ENCODE results near the gene AUTS2. TPM values are rescaled to one million over a fixed set of nuclear protein-coding genes. Genes with fewer than 3 reads are reported as not detected.

Gene AUTS2
- total and polyA plus RNA-seq, 9 of the 15 experiments (the other 6 are each of a cell fraction or from before 2014, with no cell fraction given): 0.58 TPM; not detected in 8

GRCh38 chr7:70695795-70696083 lies 1097.5 kb downstream of the AUTS2 start:
- CTCF ChIA-PET (ENCODE audit: low intra/inter-chr PET ratio): no interaction called here
- in situ Hi-C loops (cut with MboI): no loop called here
- H3K79me2 ChIP-seq (ENCODE audit: control insufficient read depth, insufficient read depth, low read length): no peaks in the 10 kb centered on the region

More at GRCh38 chr7:70695795-70696083, 1097.5 kb downstream of the AUTS2 start:
- no peak overlapping the region for H3K4me2 ChIP-seq (ENCODE audit: insufficient read depth, low read length)
- TF ChIP-seq ZNF124 (CRISPR knock-in tag; IDR thresholded peaks at IDR 0.05) (no peak), ATF7 (IDR thresholded peaks at IDR 0.05) (no peak), MLX (CRISPR knock-in tag; conservative IDR thresholded peaks at IDR 0.05) (no peak), ZNF780A (CRISPR knock-in tag; IDR thresholded peaks at IDR 0.05) (no peak), ZNF431 (CRISPR knock-in tag; IDR thresholded peaks at IDR 0.05) (no peak), ZNF175 (CRISPR knock-in tag; IDR thresholded peaks at IDR 0.05; ENCODE audit: low read depth) (no peak), ZNF121 (CRISPR knock-in tag; conservative IDR thresholded peaks at IDR 0.05) (no peak), ZNF696 (CRISPR knock-in tag; conservative IDR thresholded peaks at IDR 0.05) (no peak), SIN3A (IDR thresholded peaks at IDR 0.05; ENCODE audit: borderline replicate concordance in 2 of 2, control insufficient read depth in 1 of 2, low read depth in 2 of 2, low read length in 2 of 2) (no peak), KAT7 (CRISPR knock-in tag; IDR thresholded peaks at IDR 0.05; ENCODE audit: borderline replicate concordance) (no peak), ARID1B (IDR thresholded peaks at IDR 0.05) (no peak), SMC3 (conservative IDR thresholded peaks at IDR 0.05; ENCODE audit: insufficient read depth, low read depth, low read length) (no peak)
- H3K27me3 ChIP-seq (ENCODE audit: control insufficient read depth in 2 of 2, insufficient read depth in 2 of 2, low read length in 2 of 2): peaks cover 4 to 5% of the 10 kb centered on the region in 2 experiments; a peak in 2 of 5 replicates
- no peak overlapping the region for H3K9ac ChIP-seq (ENCODE audit: insufficient read depth in 1 of 2, low read depth in 2 of 2, low read length in 2 of 2)
- intact Hi-C loops (cut with micrococcal nuclease): loop anchor here (5.0 to 10.0 kb wide), 2 partner anchors 113 to 501 kb away; no protein-coding TSS in a partner anchor
- no peak overlapping the region for H2AFZ ChIP-seq (ENCODE audit: low read depth, low read length)
- WGBS (ENCODE audit: insufficient coverage, low coverage, missing lambda C conversion rate): 1% methylated on average over 9 of the region's 9 CpGs
- H3K36me3 ChIP-seq (ENCODE audit: control insufficient read depth, insufficient read depth, low read length): no peaks in the 10 kb centered on the region
- DNase-seq (ENCODE audit: extremely low read depth in 1 of 4, low spot score in 3 of 4) (no peak), FAIRE-seq (no peak), ATAC-seq (no peak)
- H3K4me1 ChIP-seq (replicated peaks in 1 of 2; ENCODE audit: control insufficient read depth in 2 of 2, insufficient read depth in 2 of 2, low read length in 2 of 2): peaks cover 0 to 6% of the 10 kb centered on the region in 2 experiments; a peak in 1 of 5 replicates
- POLR2A ChIA-PET: no interaction called here
- no peaks in the 10 kb centered on the region for H3K9me1 ChIP-seq (ENCODE audit: control insufficient read depth, insufficient read depth, low read length)
- H3K9me3 ChIP-seq (replicated peaks; ENCODE audit: control insufficient read depth, insufficient read depth, low read depth, low read length): no peaks in the 10 kb centered on the region
- H3K4me3 ChIP-seq: no peak overlapping the region
- no peaks in the 10 kb centered on the region for H4K20me1 ChIP-seq (replicated peaks; ENCODE audit: control insufficient read depth, insufficient read depth, low read length)
- no TSS peak for BruUV-seq (replicated peaks)
- H3K27ac ChIP-seq (ENCODE audit: extremely low read depth, low read depth, low read length): no peak overlapping the region
